Measurements from ENCODE around the gene FNDC3B. TPM values are rescaled to one million over a fixed set of nuclear protein-coding genes. Genes with fewer than 3 reads are reported as not detected.

FNDC3B gene
- total and polyA plus RNA-seq, 2 of the 8 experiments (the other 6 are each of a cell fraction or from before 2014, with no cell fraction given): 14.1 to 44.4 TPM

DNA sequence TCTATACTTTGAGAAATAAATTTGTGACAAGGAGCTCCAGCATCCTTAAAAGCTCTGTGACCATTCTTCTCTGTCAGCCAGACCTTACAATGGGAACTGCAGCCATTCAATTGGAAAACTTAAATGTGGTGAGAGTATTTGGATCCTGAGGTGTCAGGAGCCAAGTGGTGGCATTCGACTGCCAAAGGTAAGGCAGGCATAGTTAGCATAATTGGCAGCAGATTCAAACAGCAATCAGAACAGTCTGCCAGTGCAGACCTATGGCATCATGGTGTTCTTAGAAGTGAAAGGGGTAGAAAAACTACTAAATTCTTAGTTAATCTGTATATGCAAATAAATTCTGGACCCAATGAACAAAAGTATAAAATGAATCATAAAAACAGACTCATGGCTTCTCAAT lies 18.2 kb upstream of the FNDC3B start:
- Histone ChIP-seq H3K79me2 (ENCODE audit: control insufficient read depth in 1 of 2, insufficient read depth in 2 of 2, low read length in 2 of 2) (no peaks in the 10 kb centered on the region), H3K79me1 (ENCODE audit: low read depth, low read length) (no peaks in the 10 kb centered on the region), H4K5ac (ENCODE audit: insufficient read length, low read depth, low read length) (no peak overlapping the region), H3K56ac (replicated peaks; ENCODE audit: insufficient read length, low read depth, low read length) (no peak overlapping the region), H3K9me3 (ENCODE audit: insufficient read depth in 2 of 2, low read depth in 1 of 2, low read length in 1 of 2) (no peaks in the 10 kb centered on the region; a peak in 1 of 4 replicates), H3K23ac (ENCODE audit: insufficient read length) (no peak overlapping the region), H2BK5ac (ENCODE audit: low read depth, low read length) (no peak overlapping the region), H3K4me2 (ENCODE audit: insufficient read depth in 1 of 2, low read depth in 2 of 2, low read length in 2 of 2) (no peak overlapping the region), H4K20me1 (replicated peaks in 1 of 2; ENCODE audit: control insufficient read depth in 1 of 2, insufficient read depth in 2 of 2, low read length in 2 of 2) (no peaks in the 10 kb centered on the region), H3K4ac (replicated peaks; ENCODE audit: insufficient read length, low read depth, low read length) (no peak overlapping the region), H3K4me3 (ENCODE audit: extremely low read depth in 1 of 4, insufficient read depth in 2 of 4, low read depth in 3 of 4, low read length in 4 of 4) (no peak overlapping the region), H3K4me1 (replicated peaks in 1 of 4; ENCODE audit: control insufficient read depth in 3 of 4, insufficient read depth in 4 of 4, low read length in 3 of 4) (no peaks in the 10 kb centered on the region), H3K27me3 (replicated peaks in 1 of 4; ENCODE audit: control insufficient read depth in 3 of 4, extremely low read depth in 1 of 4, insufficient read depth in 3 of 4, low read length in 3 of 4) (peaks cover 0 to 1% (median 0%) of the 10 kb centered on the region in 4 experiments; a peak in 1 of 7 replicates), H2BK120ac (replicated peaks; ENCODE audit: low read depth, low read length) (no peak overlapping the region), H3K36me3 (ENCODE audit: control insufficient read depth in 2 of 4, insufficient read depth in 4 of 4, low read length in 3 of 4) (no peaks in the 10 kb centered on the region), H2BK20ac (ENCODE audit: low read length) (no peak overlapping the region), H3K14ac (ENCODE audit: insufficient read length) (no peak overlapping the region), H3K23me2 (ENCODE audit: low read depth, low read length) (no peaks in the 10 kb centered on the region), H2AK5ac (ENCODE audit: low read depth, low read length) (no peak overlapping the region), H2BK12ac (ENCODE audit: low read depth, low read length) (no peak overlapping the region), H2AFZ (ENCODE audit: low read length) (no peak overlapping the region), H4K91ac (replicated peaks; ENCODE audit: insufficient read length, low read length) (no peak overlapping the region), H3K27ac (ENCODE audit: low read depth, low read length) (no peak overlapping the region), H3K18ac (ENCODE audit: extremely low read depth, low read length) (0 out of 2 replicates have a peak overlapping the region, but pooled peaks have one; percentile 13), H4K8ac (ENCODE audit: extremely low read depth, insufficient read depth, low read length) (no peak overlapping the region), H2BK15ac (ENCODE audit: low read length) (no peak overlapping the region), H3K9ac (replicated peaks in 1 of 4; ENCODE audit: extremely low read depth in 1 of 4, low read depth in 3 of 4, low read length in 3 of 4) (no peak overlapping the region)
- POLR2A ChIA-PET (ENCODE audit: partially characterized antibody): interaction anchor here (0.8 to 1.0 kb wide), 2 partner anchors 14 to 15 kb away, joined by 3 read pairs; no protein-coding TSS in a partner anchor
- whole genome bisulfite sequencing, 2 experiments (ENCODE audit: extremely low coverage in 1 of 2, insufficient coverage in 1 of 2, insufficient read length in 1 of 2, insufficient replicate concordance in 2 of 2, low coverage in 1 of 2, low lambda C conversion rate in 2 of 2, missing lambda C conversion rate in 1 of 2): 86% methylated on average over 1 of the region's 1 CpG; no CpG with 5 or more reads in 1 of the 2 experiments
- CTCF ChIA-PET (ENCODE audit: partially characterized antibody): no interaction called here
- no peak for TF ChIP-seq YY1 (IDR thresholded peaks at IDR 0.05; ENCODE audit: low read depth, low read length)
- TF ChIP-seq KDM5A (IDR thresholded peaks at IDR 0.05; ENCODE audit: low read length): no peak
- no peak for TF ChIP-seq RNF2 (IDR thresholded peaks at IDR 0.05; ENCODE audit: borderline replicate concordance, low read depth, low read length, missing control alignments, poor library complexity, severe bottlenecking)
- no peak for TF ChIP-seq EZH2 (IDR thresholded peaks at IDR 0.05; ENCODE audit: low read depth, low read length, severe bottlenecking)
- TF ChIP-seq EP300 (IDR thresholded peaks at IDR 0.05; ENCODE audit: borderline replicate concordance in 1 of 2, low read depth in 2 of 2, low read length in 2 of 2): no peak
- no peak for TF ChIP-seq GTF2F1 (IDR thresholded peaks at IDR 0.05; ENCODE audit: borderline replicate concordance, low read depth, low read length)
- TF ChIP-seq, protein P1, sequence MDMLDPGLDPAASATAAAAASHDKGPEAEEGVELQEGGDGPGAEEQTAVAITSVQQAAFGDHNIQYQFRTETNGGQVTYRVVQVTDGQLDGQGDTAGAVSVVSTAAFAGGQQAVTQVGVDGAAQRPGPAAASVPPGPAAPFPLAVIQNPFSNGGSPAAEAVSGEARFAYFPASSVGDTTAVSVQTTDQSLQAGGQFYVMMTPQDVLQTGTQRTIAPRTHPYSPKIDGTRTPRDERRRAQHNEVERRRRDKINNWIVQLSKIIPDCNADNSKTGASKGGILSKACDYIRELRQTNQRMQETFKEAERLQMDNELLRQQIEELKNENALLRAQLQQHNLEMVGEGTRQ (IDR thresholded peaks at IDR 0.05; ENCODE audit: low read length): no peak
- no peak for DNase-seq (ENCODE audit: low read depth in 1 of 2, low spot score in 2 of 2)
- no peak for FAIRE-seq
